Duodenal mucosa (tissue), 2 donors: ENCODE results near the gene HCFC2.

Source experiments
- H3K27ac ChIP-seq: one replicate; pipeline ENCODE4 v1.7.0; 2013; ENCODE audit warnings: low read depth, low read length
- H3K27me3 ChIP-seq, 2 donors: one replicate each; pipeline ENCODE4 v1.7.0; 2013; ENCODE audit warnings: low read length in 2 of 2, control low read depth in 1 of 2; ENCODE audit not compliant: insufficient read depth in 2 of 2, control insufficient read depth in 1 of 2
- H3K36me3 ChIP-seq, 2 donors: one replicate each; pipeline ENCODE4 v1.7.0; 2013; ENCODE audit warnings: low read length in 2 of 2, control low read depth in 1 of 2; ENCODE audit not compliant: insufficient read depth in 2 of 2, control insufficient read depth in 1 of 2
- H3K4me1 ChIP-seq, 2 donors: one replicate each; pipeline ENCODE4 v1.7.0; 2013; ENCODE audit warnings: low read length in 2 of 2, control low read depth in 1 of 2; ENCODE audit not compliant: insufficient read depth in 2 of 2, control insufficient read depth in 1 of 2
- H3K4me3 ChIP-seq, 2 donors: one replicate each; pipeline ENCODE4 v1.7.0; 2013; ENCODE audit warnings: low read length in 2 of 2, low read depth in 1 of 2
- H3K9ac ChIP-seq, 2 donors: one replicate each; pipeline ENCODE4 v1.7.0; 2013; ENCODE audit warnings: low read length in 2 of 2, low read depth in 1 of 2
- H3K9me3 ChIP-seq, 2 donors: one replicate each; pipeline ENCODE4 v1.7.0; 2013; ENCODE audit warnings: low read length in 2 of 2, control low read depth in 1 of 2; ENCODE audit not compliant: control insufficient read depth in 1 of 2

The HCFC2 gene

DNA sequence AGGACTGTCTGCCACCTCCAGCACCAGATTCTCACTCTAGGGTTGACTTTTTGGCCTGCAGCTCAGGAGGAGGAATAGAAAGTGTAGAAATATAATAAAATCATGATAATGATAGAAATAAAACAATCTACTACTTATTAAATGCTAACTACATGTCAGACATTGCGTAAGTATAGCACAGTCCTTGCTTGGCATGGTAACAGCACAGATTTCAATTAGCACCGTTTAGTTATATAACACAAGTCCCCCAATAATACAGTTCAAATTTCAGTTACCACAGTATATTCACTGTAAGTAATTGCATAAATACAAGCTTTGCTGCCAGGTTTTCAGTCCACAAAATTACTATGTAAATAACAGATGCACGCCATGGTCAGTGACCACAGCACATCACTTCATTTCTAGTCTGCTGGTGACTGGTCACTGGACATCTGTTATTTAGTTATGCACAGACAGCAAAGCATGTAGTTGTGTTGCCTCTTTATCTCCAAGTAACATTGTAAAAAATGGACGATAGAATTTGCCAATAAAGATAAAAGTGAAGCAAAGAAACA is 7.8 kb upstream of the HCFC2 start:
- H3K4me3 ChIP-seq, result no peak overlapping the region
- no peaks in the 10 kb centered on the region for H3K9me3 ChIP-seq
- H3K9ac ChIP-seq, result no peak overlapping the region
- peaks cover 11 to 13% of the 10 kb centered on the region in 2 donors for H3K4me1 ChIP-seq
- no peak overlapping the region for H3K27ac ChIP-seq
- H3K27me3 ChIP-seq, result no peaks in the 10 kb centered on the region
- H3K36me3 ChIP-seq, result no peaks in the 10 kb centered on the region

DNA sequence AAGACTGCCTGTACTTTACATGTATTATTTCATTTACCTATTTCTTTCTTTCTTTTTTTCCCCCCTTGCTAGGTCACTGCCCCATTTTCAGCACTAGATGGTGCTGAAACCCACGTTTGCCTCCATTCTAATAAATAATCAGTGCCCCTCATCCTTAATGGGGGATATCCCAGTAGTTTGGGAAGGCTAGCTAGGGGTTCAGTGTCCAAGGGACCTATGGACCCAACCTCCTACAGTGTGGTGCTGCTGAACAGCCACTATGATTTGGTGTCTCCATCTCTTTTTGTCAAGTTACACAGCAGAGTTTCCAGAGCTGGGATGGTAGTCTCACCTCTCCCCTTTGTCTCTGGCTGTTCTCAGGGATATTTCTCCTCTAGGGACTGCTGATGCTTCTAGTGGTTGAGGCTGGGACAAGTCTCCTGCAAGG is 6.5 kb upstream of the HCFC2 start:
- no peak overlapping the region for H3K9ac ChIP-seq
- no peaks in the 10 kb centered on the region for H3K9me3 ChIP-seq
- no peaks in the 10 kb centered on the region for H3K36me3 ChIP-seq
- H3K4me1 ChIP-seq, result peaks cover 11 to 13% of the 10 kb centered on the region in 2 donors
- no peak overlapping the region for H3K4me3 ChIP-seq
- no peaks in the 10 kb centered on the region for H3K27me3 ChIP-seq
- H3K27ac ChIP-seq, result no peak overlapping the region

GRCh38 chr12:104058802-104059201 is 5.5 kb upstream of the HCFC2 start:
- H3K36me3 ChIP-seq, result no peaks in the 10 kb centered on the region
- H3K4me1 ChIP-seq, result peaks cover 16 to 17% of the 10 kb centered on the region in 2 donors
- no peaks in the 10 kb centered on the region for H3K9me3 ChIP-seq
- no peak overlapping the region for H3K9ac ChIP-seq
- H3K4me3 ChIP-seq, result no peak overlapping the region
- no peak overlapping the region for H3K27ac ChIP-seq
- no peaks in the 10 kb centered on the region for H3K27me3 ChIP-seq

DNA sequence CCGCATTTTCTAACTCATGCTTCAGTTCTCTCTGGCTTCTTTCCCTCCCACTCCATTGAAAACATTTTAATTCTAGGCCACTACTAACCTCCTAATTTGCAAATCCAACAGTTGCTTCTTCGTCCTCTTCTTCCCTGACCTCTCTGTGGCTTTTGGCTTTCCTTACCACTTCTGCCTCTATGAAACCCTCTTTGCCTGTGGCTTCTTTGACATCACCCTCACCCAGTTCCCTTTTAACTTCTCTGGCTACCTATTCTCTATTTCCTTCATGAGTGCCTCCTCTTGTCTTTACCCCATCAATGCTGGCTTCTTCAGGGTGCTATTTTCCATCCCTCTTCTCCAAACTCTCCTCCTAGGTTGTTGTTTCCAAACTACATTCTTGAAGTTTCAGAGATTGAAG is 4.4 kb upstream of the HCFC2 start:
- no peaks in the 10 kb centered on the region for H3K36me3 ChIP-seq
- H3K9ac ChIP-seq, result no peak overlapping the region

DNA sequence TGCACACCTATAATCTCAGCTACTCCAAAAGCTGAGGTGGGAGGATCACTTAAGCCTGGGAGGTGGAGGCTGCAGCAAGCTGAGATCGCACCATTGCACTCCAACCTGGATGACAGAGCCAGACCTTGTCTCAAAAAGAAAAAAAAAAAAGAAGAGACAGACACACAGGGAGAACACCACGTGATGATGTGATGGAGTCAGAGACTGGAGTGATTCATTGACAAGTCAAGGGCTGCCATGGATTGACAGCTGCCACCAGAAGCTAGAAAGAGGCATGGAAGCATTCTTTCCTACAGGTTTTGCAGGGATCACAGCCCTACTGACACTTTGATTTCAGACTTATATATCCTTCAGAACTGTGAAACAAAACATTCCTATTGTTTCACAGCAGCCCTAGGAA is 3.5 kb upstream of the HCFC2 start:
- Histone ChIP-seq H3K4me3 (no peak overlapping the region), H3K27me3 (no peaks in the 10 kb centered on the region), H3K9ac (no peak overlapping the region), H3K27ac (no peak overlapping the region), H3K4me1 (peaks cover 16 to 22% of the 10 kb centered on the region in 2 donors), H3K9me3 (no peaks in the 10 kb centered on the region), H3K36me3 (no peaks in the 10 kb centered on the region)

More for the DNA sequence above, 4.4 kb upstream of the HCFC2 start:
- Histone ChIP-seq H3K27ac (no peak overlapping the region), H3K4me1 (peaks cover 16 to 17% of the 10 kb centered on the region in 2 donors), H3K9me3 (no peaks in the 10 kb centered on the region), H3K4me3 (no peak overlapping the region), H3K27me3 (no peaks in the 10 kb centered on the region)

GRCh38 chr12:104063712-104064030 is 660 bp upstream of the HCFC2 start:
- H3K27me3 ChIP-seq, result no peaks in the 10 kb centered on the region
- H3K36me3 ChIP-seq, result peaks cover 0 to 2% of the 10 kb centered on the region in 2 donors
- peak overlapping the region; percentile 80 to 98 for H3K4me3 ChIP-seq
- H3K4me1 ChIP-seq, result peaks cover 10 to 17% of the 10 kb centered on the region in 2 donors
- H3K27ac ChIP-seq, result peak overlapping the region; percentile 52
- peak overlapping the region; percentile 49 to 79 for H3K9ac ChIP-seq
- H3K9me3 ChIP-seq, result no peaks in the 10 kb centered on the region

GRCh38 chr12:104064842-104065427 is 604 bp downstream of the HCFC2 start:
- Histone ChIP-seq H3K9me3 (no peaks in the 10 kb centered on the region), H3K27ac (peak overlapping the region; percentile 80), H3K27me3 (no peaks in the 10 kb centered on the region), H3K4me1 (peaks cover 10 to 17% of the 10 kb centered on the region in 2 donors), H3K9ac (peak overlapping the region; percentile 76 to 79), H3K4me3 (peak overlapping the region; percentile 80 to 98), H3K36me3 (peaks cover 0 to 2% of the 10 kb centered on the region in 2 donors)

DNA sequence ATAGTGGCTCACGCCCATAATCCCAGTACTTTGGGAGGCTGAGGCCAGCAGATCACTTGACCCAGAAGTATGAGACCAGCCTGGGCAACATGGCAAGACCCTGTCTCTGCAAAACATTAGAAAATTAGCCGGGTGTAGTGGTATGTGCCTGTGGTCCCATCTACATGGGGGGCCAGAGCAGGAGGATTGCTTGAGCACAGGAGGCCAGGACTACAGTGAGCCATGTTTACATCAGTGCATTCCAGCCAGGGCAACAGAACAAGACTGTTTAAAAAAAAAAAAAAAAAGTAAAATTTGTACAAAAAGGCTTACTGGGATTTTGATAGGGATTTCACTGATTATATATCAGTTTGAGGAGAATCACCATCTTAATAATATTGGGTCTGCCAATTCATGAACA is 7.8 kb downstream of the HCFC2 start:
- Histone ChIP-seq H3K9me3 (no peaks in the 10 kb centered on the region), H3K27me3 (no peaks in the 10 kb centered on the region), H3K4me1 (no peaks in the 10 kb centered on the region), H3K36me3 (peaks cover 0 to 7% of the 10 kb centered on the region in 2 donors), H3K4me3 (no peak overlapping the region), H3K9ac (no peak overlapping the region), H3K27ac (no peak overlapping the region)

DNA sequence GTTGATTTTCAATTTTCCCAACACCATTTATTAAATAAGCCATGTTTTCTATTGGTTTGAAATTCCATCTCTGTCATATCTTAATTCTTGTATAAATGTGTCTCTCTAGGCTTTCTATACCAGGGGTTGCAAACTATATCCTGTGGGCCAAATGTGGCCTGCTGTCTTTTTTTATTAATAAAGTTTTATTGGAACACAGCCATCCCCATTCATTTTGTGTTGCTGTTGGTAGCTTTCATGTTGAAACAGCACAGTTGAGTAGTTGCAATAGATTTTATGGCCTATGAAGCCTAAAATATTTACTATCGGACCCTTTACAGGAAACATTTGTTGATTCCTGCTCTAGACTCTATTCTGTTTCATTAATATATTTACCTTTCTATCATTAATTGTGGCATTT is 9.4 kb downstream of the HCFC2 start:
- H3K36me3 ChIP-seq, result peaks cover 2 to 7% of the 10 kb centered on the region in 2 donors
- no peak overlapping the region for H3K4me3 ChIP-seq

GRCh38 chr12:104079024-104079423 is 14.7 kb downstream of the HCFC2 start:
- Histone ChIP-seq H3K36me3 (peaks cover 23 to 28% of the 10 kb centered on the region in 2 donors), H3K9ac (no peak overlapping the region), H3K4me1 (no peaks in the 10 kb centered on the region), H3K27ac (no peak overlapping the region), H3K27me3 (no peaks in the 10 kb centered on the region), H3K9me3 (no peaks in the 10 kb centered on the region), H3K4me3 (no peak overlapping the region)

More for the DNA sequence above, 9.4 kb downstream of the HCFC2 start:
- no peaks in the 10 kb centered on the region for H3K9me3 ChIP-seq
- no peak overlapping the region for H3K9ac ChIP-seq
- no peak overlapping the region for H3K27ac ChIP-seq
- H3K4me1 ChIP-seq, result no peaks in the 10 kb centered on the region
- no peaks in the 10 kb centered on the region for H3K27me3 ChIP-seq
